ENCODE data around the gene SERPINA5.

Gene SERPINA5

GRCh38 chr14:94550041-94550440 lies 31.2 kb upstream of the SERPINA5 start:
- no peak for DNase-seq (ENCODE audit: low read depth)

GRCh38 chr14:94555991-94556390 lies 25.2 kb upstream of the SERPINA5 start:
- no peak for DNase-seq (ENCODE audit: low read depth)

GRCh38 chr14:94557327-94557726 lies 23.9 kb upstream of the SERPINA5 start:
- DNase-seq (ENCODE audit: low read depth) = no peak

- no peak for DNase-seq (ENCODE audit: low read depth)
Observed at GRCh38 chr14:94558842-94559241, 22.4 kb upstream of the SERPINA5 start.

- no peak for DNase-seq (ENCODE audit: low read depth)
Observed at GRCh38 chr14:94559638-94560290, 21.5 kb upstream of the SERPINA5 start.

DNA sequence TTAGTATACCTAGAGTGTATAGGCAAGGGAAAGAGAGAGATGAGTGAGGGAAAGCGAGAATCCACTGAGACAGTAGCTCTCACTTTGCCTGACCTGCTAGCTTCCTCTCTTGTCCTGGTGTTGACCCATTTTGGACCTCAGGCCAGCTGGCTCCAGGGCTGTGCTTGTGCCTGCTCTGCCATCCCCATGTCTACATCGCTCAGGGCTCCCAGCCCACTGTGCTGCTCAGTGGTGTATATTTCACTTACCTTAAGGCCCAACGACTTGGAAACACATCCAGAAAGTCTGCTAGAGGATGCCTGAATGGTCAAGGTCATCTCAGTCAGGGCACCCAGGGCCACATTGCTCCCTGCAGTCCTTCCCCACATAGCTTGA lies 20.9 kb upstream of the SERPINA5 start:
- DNase-seq (ENCODE audit: low read depth) = no peak

- no peak for DNase-seq (ENCODE audit: low read depth)
Observed at GRCh38 chr14:94560751-94561655, 20.2 kb upstream of the SERPINA5 start, which contains the start of gene SERPINA4. Gene SERPINA4 (plus strand): TSS chr14:94561442. CDS start chr14:94563483, 2,041 bp downstream.

- no peak for DNase-seq (ENCODE audit: low read depth)
Observed at GRCh38 chr14:94561656-94562010, 19.6 kb upstream of the SERPINA5 start.

DNA sequence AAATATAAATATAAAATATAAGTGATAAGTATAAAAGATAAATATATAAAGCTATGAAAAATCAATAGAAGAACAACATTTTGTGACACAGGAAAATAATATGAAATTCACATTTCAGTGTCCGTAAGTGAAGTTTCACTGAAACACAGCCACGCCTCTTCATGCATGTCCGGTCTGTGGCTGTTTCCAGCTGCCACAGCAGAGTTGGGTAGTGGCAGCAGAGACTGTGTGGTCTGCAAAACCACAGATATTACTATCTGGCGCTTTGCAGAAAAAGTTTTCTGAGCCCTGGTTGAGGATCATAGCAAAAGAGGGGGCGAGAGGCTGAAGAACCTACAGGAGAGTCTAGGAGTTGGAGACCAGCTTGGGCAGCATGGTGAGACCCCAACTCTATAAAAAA lies 19.2 kb upstream of the SERPINA5 start:
- no peak for DNase-seq (ENCODE audit: low read depth)

DNA sequence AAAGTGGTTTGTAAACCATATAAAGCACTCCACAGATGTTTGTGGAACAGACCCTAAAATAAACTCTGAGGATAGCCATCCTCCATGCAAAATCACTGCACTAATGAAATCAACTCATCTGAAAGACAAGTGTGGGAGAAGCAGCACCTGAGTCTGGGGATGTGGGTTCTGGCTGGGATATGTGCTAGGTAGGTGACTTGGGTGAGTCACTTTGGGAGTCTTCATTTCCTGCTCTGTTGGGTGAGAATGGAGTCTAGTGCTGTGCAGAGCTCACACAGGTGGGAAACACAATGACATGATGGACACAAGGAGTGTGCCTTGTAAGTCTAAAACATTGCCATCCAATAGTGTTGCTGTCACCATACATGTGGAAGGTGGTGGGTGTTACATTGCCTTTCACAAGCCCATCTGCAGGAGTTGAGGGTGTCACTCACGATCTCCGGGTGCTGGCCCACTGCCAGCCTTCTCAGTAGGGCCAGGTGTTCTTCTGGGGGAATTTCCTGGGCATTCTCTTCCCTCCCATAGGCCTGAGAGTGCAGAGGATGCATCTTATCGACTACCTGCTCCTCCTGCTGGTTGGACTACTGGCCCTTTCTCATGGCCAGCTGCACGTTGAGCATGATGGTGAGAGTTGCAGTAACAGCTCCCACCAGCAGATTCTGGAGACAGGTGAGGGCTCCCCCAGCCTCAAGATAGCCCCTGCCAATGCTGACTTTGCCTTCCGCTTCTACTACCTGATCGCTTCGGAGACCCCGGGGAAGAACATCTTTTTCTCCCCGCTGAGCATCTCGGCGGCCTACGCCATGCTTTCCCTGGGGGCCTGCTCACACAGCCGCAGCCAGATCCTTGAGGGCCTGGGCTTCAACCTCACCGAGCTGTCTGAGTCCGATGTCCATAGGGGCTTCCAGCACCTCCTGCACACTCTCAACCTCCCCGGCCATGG lies 18.0 kb upstream of the SERPINA5 start:
- DNase-seq (ENCODE audit: low read depth) = no peak

DNA sequence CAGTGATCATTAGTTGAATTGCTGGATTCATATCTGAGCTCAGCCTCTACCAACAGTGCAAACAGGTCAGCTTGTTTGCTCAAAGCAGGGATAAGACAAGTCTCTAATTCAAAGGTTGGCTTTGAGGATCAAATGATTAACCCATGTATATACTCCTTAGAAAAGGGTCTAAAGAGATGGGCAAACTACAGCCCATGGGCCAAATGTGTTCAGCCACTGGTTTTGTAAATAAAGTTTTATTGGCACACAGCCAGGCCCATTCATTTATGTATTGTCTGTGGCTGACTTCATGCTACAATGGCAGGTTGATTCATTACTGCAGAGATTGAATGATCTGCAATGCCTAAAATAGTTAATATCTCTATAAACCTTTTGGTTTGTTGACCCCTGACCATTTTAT lies 16.8 kb upstream of the SERPINA5 start:
- DNase-seq (ENCODE audit: low read depth) = no peak

DNA sequence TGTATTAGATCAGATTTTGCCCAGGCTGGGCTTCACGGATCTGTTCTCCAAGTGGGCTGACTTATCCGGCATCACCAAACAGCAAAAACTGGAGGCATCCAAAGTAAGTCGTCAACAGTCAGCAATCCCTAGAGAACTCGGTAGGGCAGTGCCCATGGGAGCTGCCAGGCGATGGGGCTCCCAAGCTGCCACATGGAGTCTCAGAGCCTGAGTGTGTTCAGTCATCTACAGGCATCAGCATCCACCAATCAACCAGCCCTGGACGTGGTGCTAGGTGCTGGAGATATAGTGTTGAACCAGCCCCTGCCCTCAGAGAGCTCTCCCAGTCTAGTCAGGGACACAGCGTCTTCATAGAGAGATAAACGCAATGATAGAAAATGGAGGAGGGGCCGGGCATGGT lies 13.0 kb upstream of the SERPINA5 start:
- no peak for DNase-seq (ENCODE audit: low read depth)

DNA sequence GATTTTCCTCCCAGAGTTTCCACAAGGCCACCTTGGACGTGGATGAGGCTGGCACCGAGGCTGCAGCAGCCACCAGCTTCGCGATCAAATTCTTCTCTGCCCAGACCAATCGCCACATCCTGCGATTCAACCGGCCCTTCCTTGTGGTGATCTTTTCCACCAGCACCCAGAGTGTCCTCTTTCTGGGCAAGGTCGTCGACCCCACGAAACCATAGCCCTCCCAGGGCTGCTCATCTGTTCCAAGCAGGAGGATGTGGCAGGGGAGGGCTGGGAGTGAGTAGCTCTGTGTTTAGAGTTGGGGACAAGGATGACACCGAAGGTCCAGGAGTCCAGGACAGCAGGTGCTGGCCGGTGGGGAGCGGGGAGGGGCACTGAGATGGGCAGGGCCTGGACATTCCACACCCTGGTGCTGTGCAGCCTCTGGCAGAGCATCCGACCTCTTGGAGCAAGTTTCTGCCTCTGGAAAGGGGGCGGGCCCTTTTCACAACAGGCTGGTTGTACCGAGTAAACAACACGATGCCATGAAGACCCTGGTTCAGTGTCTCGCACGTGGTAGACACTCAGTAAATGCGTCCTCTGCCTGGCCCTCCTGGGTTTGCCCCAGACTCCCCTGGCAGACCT lies 11.7 kb upstream of the SERPINA5 start:
- DNase-seq (ENCODE audit: low read depth) = no peak

GRCh38 chr14:94570002-94570400 lies 11.2 kb upstream of the SERPINA5 start:
- no peak for DNase-seq (ENCODE audit: low read depth)

DNA sequence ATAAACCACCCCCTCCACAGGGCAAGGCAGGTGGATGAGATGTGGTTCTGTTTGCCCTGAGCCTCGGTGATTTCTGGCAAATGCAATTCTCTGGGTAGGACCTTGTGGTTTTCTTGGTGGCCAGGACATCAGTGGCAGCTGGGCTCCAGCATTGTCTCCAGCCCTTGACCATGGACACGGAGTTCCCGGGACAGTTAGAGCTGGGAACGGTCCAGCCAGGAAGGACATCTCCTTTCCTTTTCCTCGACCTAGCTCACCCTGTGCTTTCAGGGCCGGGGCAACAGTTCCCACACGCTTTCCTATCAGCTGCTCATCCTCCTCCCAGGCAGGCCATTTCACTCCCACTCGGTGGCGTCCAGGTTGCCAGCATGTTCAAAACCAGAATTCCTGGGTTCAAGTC lies 10.8 kb upstream of the SERPINA5 start:
- DNase-seq (ENCODE audit: low read depth) = no peak

- DNase-seq (ENCODE audit: low read depth) = no peak
Observed at GRCh38 chr14:94571395-94571794, 9.8 kb upstream of the SERPINA5 start.

DNA sequence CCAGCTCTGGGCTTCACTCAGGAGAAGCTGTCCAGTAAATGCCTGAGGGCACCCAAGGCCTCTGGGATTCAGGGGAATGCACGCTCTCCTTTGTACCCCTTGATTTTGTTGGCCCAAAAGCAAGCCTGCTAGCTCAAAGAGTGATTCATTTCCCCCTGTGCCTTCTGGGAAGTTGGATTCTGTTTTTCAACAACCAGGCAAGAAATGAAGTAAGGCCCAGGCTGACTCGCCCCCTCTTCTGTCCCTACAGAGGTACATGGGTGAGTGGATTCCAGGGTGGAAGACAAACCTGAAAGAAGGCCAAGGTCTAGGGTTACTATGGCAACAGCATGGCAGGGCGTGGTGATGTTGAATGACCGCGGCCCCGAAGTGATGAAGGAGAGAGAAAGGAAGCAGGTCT lies 9.3 kb upstream of the SERPINA5 start:
- DNase-seq (ENCODE audit: low read depth) = no peak

DNA sequence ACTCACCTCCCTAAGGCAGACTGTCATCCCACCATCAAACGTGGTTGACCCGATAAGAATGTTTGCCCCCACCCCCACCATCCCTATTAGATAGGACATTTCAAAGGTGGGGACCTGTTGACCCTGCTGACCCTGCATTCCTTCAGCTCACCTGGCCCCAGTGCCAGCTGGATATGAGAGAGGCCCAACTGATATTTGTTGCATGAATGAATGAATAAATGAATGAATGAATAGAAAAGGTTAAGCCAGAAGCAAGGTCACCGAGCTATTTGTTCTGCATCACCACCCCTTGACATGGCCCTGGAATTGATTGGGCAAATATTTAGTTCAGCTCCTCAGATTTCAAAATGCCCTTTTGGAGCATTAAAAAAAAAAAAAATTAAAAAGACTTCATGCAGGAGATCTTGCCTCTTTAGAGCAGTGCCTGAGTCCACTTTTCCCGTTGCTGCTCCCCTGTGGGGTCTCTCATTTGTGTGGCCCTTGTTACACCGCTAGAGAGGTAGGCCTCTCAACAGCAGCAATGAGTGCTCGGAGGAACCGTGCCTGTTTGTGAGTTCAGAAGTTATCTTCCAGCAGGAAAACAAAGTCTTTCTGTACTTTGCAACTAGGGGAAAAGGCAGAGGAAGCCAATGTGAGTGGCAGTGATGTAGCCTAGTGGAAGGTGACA lies 8.5 kb upstream of the SERPINA5 start:
- DNase-seq (ENCODE audit: low read depth) = no peak

DNA sequence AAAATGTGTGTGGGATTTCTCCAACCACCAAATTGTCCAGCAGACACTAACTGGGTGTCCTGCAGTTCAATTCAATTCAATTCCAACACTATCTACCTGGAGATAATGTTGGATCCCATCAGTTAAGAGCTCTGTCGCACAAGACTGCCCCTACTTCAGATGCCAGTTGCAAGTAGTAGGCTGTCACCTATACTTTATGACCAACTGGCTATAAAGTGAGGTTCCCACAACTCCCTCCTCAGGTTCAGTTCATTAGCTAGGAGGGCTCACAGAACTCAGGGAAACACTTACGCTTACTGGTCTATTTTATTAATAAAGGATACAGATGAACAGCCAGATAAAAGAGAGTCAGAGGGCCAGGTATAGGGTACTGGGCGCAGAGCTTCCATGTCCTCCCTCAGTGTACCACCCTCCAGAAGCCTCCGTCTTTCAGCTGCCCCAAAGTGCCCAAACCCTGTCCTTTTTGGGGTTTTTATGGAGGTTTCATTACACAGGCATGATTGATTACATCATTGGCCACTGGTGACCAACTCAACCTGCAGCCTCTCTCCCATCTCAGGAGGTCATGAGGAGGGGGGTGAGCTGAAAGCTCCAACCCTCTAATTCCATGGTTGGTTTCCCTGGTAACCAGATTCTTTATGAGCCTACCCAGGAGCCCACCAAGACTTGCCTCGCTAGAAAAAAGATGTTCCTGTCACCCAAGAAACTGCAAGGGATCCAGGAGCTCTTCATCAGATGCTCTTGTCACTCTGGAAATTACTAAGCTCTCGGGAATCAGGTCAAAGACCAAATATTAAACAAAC lies 7.5 kb upstream of the SERPINA5 start:
- DNase-seq (ENCODE audit: low read depth) = no peak

DNA sequence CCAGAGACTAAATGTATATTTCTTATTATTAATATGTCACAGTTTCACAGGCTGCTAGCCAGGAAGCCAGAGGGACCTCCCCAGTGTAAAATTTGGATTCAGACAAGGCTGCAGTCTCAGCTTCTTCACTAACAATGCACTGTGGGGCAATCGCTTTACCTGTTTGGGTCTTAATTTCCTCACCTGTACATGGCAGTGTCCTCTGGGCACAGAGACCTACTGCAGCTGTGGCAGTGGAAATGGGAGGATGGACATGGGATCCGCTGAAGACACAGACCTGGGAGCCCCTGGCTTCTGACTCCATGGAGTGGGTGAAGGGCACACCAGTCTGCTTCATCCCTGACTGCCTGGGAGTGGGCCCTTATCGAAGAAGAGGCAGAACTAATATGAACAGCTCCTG lies 6.9 kb upstream of the SERPINA5 start:
- DNase-seq (ENCODE audit: low read depth) = no peak

Measured in T follicular helper cell (primary cell).